ENCODE data around the gene C17orf67. TPM values are rescaled to one million over a fixed set of nuclear protein-coding genes. Genes with fewer than 3 reads are reported as not detected.

C17orf67 gene
- total and polyA plus RNA-seq, 2 of the 13 experiments (the other 11 are each of a cell fraction or from before 2014, with no cell fraction given) = 0.41 to 0.86 TPM

GRCh38 chr17:56772442-56772841, 61.3 kb downstream of the C17orf67 start (continued):
- TF ChIP-seq NR2F6 (IDR thresholded peaks at IDR 0.05) (peak; percentile 49; the same call in 1 of the 2 replicates), NR2F6 (CRISPR knock-in tag; IDR thresholded peaks at IDR 0.05) (0 out of 2 replicates have a peak, but pooled peaks have one; percentile 28), CBX5 (CRISPR knock-in tag; IDR thresholded peaks at IDR 0.05; ENCODE audit: borderline replicate concordance) (peak; percentile 24; the same call in 1 of the 2 replicates), KAT2B (IDR thresholded peaks at IDR 0.05; ENCODE audit: borderline replicate concordance, low read depth, low read length) (0 out of 2 replicates have a peak, but pooled peaks have one; percentile 24), DBP (CRISPR knock-in tag; IDR thresholded peaks at IDR 0.05; ENCODE audit: not compliant biosample characterization) (no peak), RBM39 (IDR thresholded peaks at IDR 0.05; ENCODE audit: low read depth, low read length, poor library complexity, severe bottlenecking) (no peak), ZBTB37 (CRISPR knock-in tag; IDR thresholded peaks at IDR 0.05) (no peak), TEF (CRISPR knock-in tag; IDR thresholded peaks at IDR 0.05) (0 out of 2 replicates have a peak, but pooled peaks have one; percentile 40), ZNF414 (CRISPR knock-in tag; IDR thresholded peaks at IDR 0.05) (no peak), ZNF691 (CRISPR knock-in tag; IDR thresholded peaks at IDR 0.05; ENCODE audit: borderline replicate concordance, low read depth) (no peak), ZNF280B (CRISPR knock-in tag; IDR thresholded peaks at IDR 0.05; ENCODE audit: borderline replicate concordance) (no peak), ZNF343 (CRISPR knock-in tag; IDR thresholded peaks at IDR 0.05) (no peak), RAD21 (CRISPR knock-in tag; IDR thresholded peaks at IDR 0.05) (no peak), RXRA (CRISPR knock-in tag; IDR thresholded peaks at IDR 0.05) (peak; percentile 30; the same call in 1 of the 2 replicates), ZNF552 (CRISPR knock-in tag; IDR thresholded peaks at IDR 0.05; ENCODE audit: borderline replicate concordance) (no peak), REPIN1 (CRISPR knock-in tag; IDR thresholded peaks at IDR 0.05; ENCODE audit: borderline replicate concordance, low read depth) (no peak), ZFP1 (CRISPR knock-in tag; IDR thresholded peaks at IDR 0.05) (no peak), IKZF4 (CRISPR knock-in tag; IDR thresholded peaks at IDR 0.05; ENCODE audit: borderline replicate concordance, low read depth, not compliant biosample characterization) (no peak), KLF12 (CRISPR knock-in tag; IDR thresholded peaks at IDR 0.05; ENCODE audit: borderline replicate concordance) (no peak), ASH2L (IDR thresholded peaks at IDR 0.05; ENCODE audit: insufficient read length, low read depth, low read length) (no peak), ZNF569 (CRISPR knock-in tag; IDR thresholded peaks at IDR 0.05; ENCODE audit: borderline replicate concordance) (no peak), ZNF484 (CRISPR knock-in tag; IDR thresholded peaks at IDR 0.05; ENCODE audit: borderline replicate concordance, low read depth) (no peak), POLR2A (IDR thresholded peaks at IDR 0.05; ENCODE audit: insufficient read depth in 1 of 2, low read depth in 2 of 2, low read length in 2 of 2) (no peak), TSC22D2 (CRISPR knock-in tag; IDR thresholded peaks at IDR 0.05; ENCODE audit: borderline replicate concordance) (no peak), RBAK (CRISPR knock-in tag; IDR thresholded peaks at IDR 0.05) (peak; percentile 61; the same call in 1 of the 2 replicates)
